K562 (cell line): ENCODE results near the gene INSR.

Source experiments
- NR1H2 ChIP-seq: sonication (generic); formaldehyde crosslinking; IDR thresholded peaks from 2 replicates; pipeline ENCODE4 v1.4.0; 2020; ENCODE audit warnings: mild to moderate bottlenecking, missing genetic modification reagents
- ZNF274 ChIP-seq: IDR thresholded peaks from 2 replicates; pipeline ENCODE4 v1.6.1; 2011; ENCODE audit warnings: low read depth, mild to moderate bottlenecking, low read length, moderate library complexity, borderline replicate concordance

DNA sequence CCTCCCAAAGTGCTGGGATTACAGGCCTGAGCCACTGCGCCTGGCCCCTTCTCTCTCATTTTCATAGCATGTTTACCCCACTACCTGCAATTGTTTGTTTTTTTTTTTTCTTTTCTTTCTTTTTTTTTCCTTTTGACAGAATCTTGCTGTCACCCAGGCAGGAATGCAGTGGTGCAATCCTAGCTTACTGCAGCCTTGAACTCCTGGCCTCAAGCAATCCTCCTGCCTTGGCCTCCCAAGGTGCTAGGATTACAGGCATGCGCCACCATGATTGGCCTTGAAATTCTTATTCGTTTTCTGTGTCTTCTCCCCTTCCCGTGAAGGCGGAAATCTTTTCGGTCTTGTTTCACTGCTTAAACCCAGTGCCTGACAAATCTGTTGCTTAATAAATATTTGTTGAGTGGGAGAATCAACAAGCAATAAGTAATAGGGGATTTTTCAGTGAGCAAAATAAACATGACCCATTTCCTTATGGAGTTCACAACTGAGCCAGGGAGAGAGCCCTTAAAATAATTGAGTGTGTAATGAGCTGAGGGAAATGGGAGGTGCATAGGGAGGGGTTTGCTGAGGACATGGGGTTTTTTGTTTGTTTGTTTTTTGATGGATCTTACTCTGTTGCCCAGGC lies 1.8 kb upstream of the INSR start:
- TF ChIP-seq ZNF274 (no peak), NR1H2 (CRISPR knock-in tag) (no peak)
